Bronchial epithelial cell (primary cell): ENCODE data around the gene PLS1. TPM values are rescaled to one million over a fixed set of nuclear protein-coding genes. Genes with fewer than 3 reads are reported as not detected.
"Not testable (repeated sequence)": the region's sequence is repeated elsewhere in the genome, so short reads cannot be mapped to it uniquely, and the experiment has no call there.

Source experiments
- DNase-seq: peaks from one replicate; pipeline ENCODE4 v3.0.0-alpha.2; 2010; ENCODE audit warnings: low read depth
- FAIRE-seq: peaks from 2 replicates; lab custom pipeline; 2011; peaks lifted over from hg19 to GRCh38; lab: Jason Lieb, UNC
- H3K27me3 ChIP-seq: 2 replicates; pipeline ENCODE4 v1.5.1; 2011; ENCODE audit warnings: low read length; ENCODE audit not compliant: control insufficient read depth, insufficient read depth
- H3K36me3 ChIP-seq: 2 replicates; pipeline ENCODE4 v1.5.1; 2011; ENCODE audit warnings: low read length; ENCODE audit not compliant: control insufficient read depth, insufficient read depth
- H3K4me3 ChIP-seq: 2 replicates; pipeline ENCODE4 v1.5.1; 2011; ENCODE audit warnings: mild to moderate bottlenecking, low read depth, low read length, control low read depth
- CTCF ChIP-seq: IDR thresholded peaks from 2 replicates; pipeline ENCODE4 v1.5.1; 2011; ENCODE audit warnings: mild to moderate bottlenecking, moderate library complexity, low read length, control low read depth, inconsistent platforms; ENCODE audit not compliant: insufficient read depth, severe bottlenecking
- total RNA-seq: library from RNA; depleted of rRNA; stranded (reverse); fragments of >200 nt; gene quantifications from 2 replicates; pipeline ENCODE4 v1.2.1, GENCODE V29; 2014

The PLS1 gene
- total RNA-seq = 17.1 and 26.0 TPM in 2 replicates

GRCh38 chr3:142595951-142596725, at the start of gene PLS1:
TSS of gene PLS1 (plus strand) at chr3:142596393. CDS start at chr3:142664238, 67,845 bp downstream.
- DNase-seq (peak; percentile 70), FAIRE-seq (peak; percentile 36)
- no peaks in the 10 kb centered on the region for H3K36me3 ChIP-seq

GRCh38 chr3:142549986-142550385, 46.2 kb upstream of the PLS1 start:
- H3K36me3 ChIP-seq = no peaks in the 10 kb centered on the region
- H3K4me3 ChIP-seq = no peak overlapping the region
- no peak for FAIRE-seq
- no peaks in the 10 kb centered on the region for H3K27me3 ChIP-seq
- DNase-seq = no peak
- no peak for TF ChIP-seq CTCF

More at GRCh38 chr3:142595951-142596725, at the start of gene PLS1:
- peak within 1 kb of the TSS; percentile 78 for H3K4me3 ChIP-seq
- TF ChIP-seq CTCF = no peak
- no peaks in the 10 kb centered on the region for H3K27me3 ChIP-seq

- H3K27me3 ChIP-seq, FAIRE-seq, H3K36me3 ChIP-seq, H3K4me3 ChIP-seq, DNase-seq: not testable (repeated sequence)
Measured at GRCh38 chr3:142552579-142552978, 43.6 kb upstream of the PLS1 start.

GRCh38 chr3:142553741-142554140, 42.5 kb upstream of the PLS1 start:
- FAIRE-seq = no peak
- H3K27me3 ChIP-seq = no peaks in the 10 kb centered on the region
- no peak overlapping the region for H3K4me3 ChIP-seq
- TF ChIP-seq CTCF = no peak
- H3K36me3 ChIP-seq = no peaks in the 10 kb centered on the region
- DNase-seq = no peak

- no peak for TF ChIP-seq CTCF
- Histone ChIP-seq H3K27me3 (no peaks in the 10 kb centered on the region), H3K4me3 (no peak overlapping the region), H3K36me3 (no peaks in the 10 kb centered on the region)
- DNase-seq = no peak
- FAIRE-seq = no peak
Measured at GRCh38 chr3:142560118-142560517, 36.1 kb upstream of the PLS1 start.

- Histone ChIP-seq H3K4me3 (no peak overlapping the region), H3K36me3 (peaks cover 2% of the 10 kb centered on the region), H3K27me3 (no peaks in the 10 kb centered on the region)
- no peak for FAIRE-seq
- DNase-seq = no peak
- TF ChIP-seq CTCF = no peak
Measured at GRCh38 chr3:142563496-142563997, 32.6 kb upstream of the PLS1 start.
